DMS 273 (cell line): ENCODE measurements around the gene PRKAG1.

Experiments
- DNase-seq: peaks from one replicate; lab custom pipeline; 2025; ENCODE audit not compliant: unreplicated experiment; lab: John Stamatoyannopoulos, UW

PRKAG1 gene

DNA sequence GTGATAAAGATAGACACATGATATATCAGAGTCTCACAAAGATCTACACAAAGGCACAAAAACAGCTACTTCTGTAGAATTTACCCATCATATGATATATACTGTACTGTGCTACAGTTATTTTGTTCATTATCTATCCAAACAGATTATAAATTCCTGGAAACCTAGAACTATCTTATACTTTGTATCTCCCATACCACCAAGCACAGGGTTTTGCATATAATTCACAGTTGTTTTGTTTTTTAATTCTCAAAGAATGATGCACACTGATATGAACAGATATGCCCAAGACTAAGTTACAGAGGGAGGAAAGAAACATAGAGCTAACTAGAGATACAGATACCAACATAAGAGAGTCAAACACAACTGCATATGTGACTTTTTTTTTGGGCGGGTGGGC, 3.4 kb downstream of the PRKAG1 start:
- DNase-seq = no peak

- DNase-seq = no peak
Observed at GRCh38 chr12:49014547-49014946, 4.0 kb downstream of the PRKAG1 start.

- DNase-seq = no peak
Observed at GRCh38 chr12:49013428-49013827, 5.1 kb downstream of the PRKAG1 start.

GRCh38 chr12:49012739-49013138, 5.8 kb downstream of the PRKAG1 start:
- DNase-seq = no peak

- no peak for DNase-seq
Observed at GRCh38 chr12:49010092-49010668, 8.4 kb downstream of the PRKAG1 start.

DNA sequence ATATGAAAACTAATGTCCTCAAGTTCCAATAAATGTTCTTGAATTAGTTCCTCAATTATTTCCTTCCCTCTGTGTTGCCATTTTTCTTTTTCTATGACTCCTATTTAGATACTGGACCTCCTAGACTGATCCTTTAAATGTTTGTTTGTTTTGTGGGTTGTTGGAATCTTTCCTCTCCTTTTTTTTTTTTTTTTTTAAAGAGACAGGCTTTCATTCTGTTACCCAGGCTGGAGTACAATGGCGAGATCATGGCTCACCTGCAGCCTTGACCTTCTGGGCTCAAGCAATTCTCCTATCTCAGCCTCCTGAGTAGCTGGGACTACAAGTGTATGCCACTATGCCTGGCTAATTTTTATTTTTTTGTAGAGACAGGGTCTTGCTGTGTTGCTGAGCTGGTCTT, 9.6 kb downstream of the PRKAG1 start:
- no peak for DNase-seq

DNA sequence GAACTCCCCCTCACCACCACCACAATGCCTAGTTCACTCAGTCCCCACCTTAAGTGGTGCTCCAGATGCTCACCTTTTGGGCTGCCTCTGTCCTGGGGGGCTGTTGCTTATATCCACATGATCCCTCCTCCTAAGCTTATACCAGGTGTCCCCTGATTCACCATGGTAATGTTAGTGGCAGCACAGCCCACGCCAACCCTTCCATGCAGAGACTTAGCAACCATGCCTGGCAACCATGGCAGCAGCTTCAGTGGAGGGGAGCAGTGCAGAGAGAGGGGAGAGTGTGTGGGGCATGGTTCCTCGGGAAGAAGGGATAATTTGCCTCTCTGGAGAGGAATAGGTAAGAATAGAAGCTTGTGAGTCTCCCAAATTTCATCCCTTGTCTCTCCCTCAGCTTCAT, 18.2 kb downstream of the PRKAG1 start:
- DNase-seq = peak; percentile 50

DNA sequence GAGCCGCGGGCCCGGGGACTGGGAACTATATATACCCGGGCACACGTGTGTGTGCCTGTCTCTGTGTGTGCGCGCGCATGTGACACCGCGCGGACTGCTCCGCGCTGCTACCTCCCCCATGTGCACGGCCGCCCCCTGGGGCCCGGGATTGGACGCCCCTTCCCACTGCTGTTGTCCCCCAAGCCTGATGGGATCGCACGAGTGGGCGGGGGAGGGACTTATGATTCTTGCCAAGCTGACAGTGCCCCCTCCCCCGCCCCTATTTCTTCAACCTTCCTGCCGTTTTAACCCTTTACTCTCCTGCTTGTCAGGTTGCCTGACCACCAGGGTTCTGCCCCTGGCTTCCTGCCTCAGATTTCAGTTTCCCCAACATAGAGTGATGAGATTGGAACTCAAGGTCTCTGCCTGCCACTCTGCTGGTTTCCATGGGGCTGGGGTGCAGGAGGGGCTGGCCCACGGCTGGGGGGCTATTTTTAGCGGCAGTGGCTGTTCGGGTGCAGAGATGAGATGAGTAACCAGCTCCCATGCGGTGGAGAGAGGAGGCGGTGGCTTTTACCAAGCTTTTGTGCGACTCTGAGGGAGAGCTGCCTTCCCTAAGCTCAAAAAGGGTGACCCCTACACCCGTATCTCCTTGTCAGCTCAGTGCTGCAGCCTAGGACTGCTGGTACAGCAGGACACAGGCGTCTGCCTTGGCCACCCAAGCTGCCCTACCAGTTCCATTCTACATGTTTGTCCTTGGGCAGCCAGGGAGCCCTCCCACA, 19.0 kb downstream of the PRKAG1 start, which contains the start of gene DDN:
TSS of gene DDN (minus strand) at position 5 of the 761 bp plus-strand sequence. CDS start 88 bp downstream, outside the sequence.
- DNase-seq = peak; percentile 89

- DNase-seq = no peak
Observed at GRCh38 chr12:48998497-48999353, 19.9 kb downstream of the PRKAG1 start.

DNA sequence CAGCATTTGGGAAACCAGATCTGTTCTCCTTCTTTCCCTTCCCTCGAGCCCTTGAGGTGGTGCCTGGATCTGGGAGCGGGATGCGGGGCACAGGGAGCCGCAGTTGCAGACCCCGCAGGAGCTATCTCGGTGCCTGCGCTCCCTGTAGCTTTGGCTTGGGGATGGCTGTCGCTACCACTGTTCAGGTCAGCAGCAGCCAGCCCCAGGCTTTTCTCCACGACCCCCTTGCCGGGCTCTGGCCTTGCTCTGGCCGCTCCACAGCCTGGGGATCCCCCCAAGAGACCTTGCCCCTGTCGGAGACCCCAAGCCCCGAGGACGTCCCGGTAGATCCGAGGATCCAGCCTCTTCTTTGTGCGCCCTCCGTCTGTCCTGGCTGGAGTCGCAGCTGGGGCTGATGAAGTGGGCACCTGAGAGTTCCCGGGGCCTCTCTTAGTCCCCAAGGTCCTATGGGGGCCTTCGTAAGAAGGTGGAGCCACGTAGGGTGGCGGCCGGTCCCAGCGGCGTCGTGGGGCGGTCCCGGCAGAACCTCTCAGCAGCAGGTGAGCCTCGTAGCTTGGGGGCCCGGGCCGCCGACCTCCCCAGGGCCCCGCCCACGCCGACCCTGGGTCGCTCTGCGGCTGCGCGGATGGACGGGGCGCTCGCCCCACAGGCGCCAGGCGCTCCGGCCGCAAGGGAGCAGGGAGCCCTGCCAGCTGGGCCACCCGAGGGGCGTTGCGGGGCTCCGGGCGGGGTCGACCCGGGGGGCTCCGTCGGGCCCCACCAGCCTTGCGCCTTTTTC, 20.7 kb downstream of the PRKAG1 start:
- no peak for DNase-seq

DNA sequence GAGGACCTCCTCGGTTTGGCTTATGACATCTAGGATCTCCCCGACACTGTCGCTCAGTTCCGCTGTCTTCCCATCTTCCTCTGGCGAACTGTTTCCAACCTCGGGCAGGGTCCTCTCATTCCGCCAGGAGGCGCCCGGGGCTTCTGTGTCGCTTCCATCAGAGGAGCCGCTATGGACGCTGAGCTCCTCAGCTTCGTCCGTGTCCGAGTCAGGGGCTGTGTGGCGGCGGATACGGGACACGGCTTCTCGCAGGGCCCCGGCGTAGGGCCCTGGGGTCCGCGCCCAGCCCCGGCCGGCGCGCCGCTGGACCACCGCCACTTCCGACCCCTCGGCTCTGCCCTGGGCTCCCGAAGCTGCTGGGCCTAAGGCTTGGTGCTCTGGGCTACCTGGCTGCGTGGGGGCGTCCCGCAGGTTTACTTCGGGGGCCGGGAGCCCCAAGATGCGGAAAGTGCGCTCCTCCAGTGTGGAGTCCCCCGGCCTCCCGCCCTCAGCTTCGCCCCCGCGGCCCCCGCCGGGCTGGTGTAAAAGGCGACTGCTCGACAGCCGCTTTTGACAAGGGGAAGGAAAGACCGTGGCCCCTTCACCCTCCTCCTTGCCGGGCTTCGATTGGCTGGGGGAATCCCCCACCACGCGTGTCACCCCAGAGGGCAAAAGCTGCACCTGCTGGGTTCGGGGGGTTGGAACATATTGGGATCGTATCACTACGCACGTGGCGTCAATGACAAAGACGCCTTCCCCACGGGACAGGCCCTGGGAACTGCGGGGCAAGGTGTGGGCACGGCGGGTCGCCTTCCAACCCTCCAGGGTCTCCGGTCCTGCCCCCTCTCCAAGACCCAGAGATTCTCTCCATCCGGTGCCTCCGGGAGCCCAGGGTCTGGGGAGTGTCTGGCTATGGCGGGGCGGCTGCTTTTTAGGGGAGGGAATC, 21.5 kb downstream of the PRKAG1 start:
- no peak for DNase-seq

- DNase-seq = peak; percentile 89
Observed at GRCh38 chr12:48995086-48995879, 23.3 kb downstream of the PRKAG1 start.

- DNase-seq = no peak
Observed at GRCh38 chr12:48994224-48995085, 24.1 kb downstream of the PRKAG1 start.

DNA sequence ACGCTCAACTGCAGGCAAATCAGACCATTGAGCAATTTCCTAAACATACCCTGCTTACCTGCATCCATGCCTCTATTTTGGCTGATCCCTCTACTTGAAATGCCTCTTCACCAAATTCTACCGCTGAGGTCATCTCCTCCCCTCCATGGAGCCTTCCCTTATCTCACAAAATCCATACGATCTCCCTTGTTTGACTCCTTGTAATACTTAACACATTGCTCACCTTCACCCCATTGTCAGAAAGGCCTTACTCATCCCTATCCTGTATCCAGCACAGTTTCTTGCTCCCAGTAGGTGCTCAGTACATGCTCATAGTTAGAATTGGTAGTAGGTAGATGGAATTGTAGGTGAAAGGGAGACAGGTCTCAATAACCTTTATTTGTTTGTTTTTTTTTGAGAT, 24.8 kb downstream of the PRKAG1 start:
- no peak for DNase-seq

GRCh38 chr12:48991247-48992050, 27.1 kb downstream of the PRKAG1 start:
- DNase-seq = no peak

- no peak for DNase-seq
Observed at GRCh38 chr12:48990552-48990951, 28.0 kb downstream of the PRKAG1 start.

GRCh38 chr12:48988030-48988649, 30.4 kb downstream of the PRKAG1 start:
- DNase-seq = peak; percentile 68
